Kidney (tissue), 14 donors: ENCODE results near the gene PLPP3. TPM values are rescaled to one million over a fixed set of nuclear protein-coding genes. Genes with fewer than 3 reads are reported as not detected.

Experiments
- DNase-seq, 5 donors: peaks; one replicate each; pipeline ENCODE4 v3.0.0-alpha.2; 2013 to 2020
- FAIRE-seq: peaks from 2 replicates; lab custom pipeline; 2012; peaks lifted over from hg19 to GRCh38; lab: Jason Lieb, UNC
- H3K27ac ChIP-seq, 2 donors: one replicate each; pipeline ENCODE4 v1.7.0; 2013; ENCODE audit warnings: low read depth in 2 of 2, low read length in 2 of 2, inconsistent platforms in 1 of 2
- H3K27me3 ChIP-seq: one replicate; pipeline ENCODE4 v1.7.1; 2013; ENCODE audit warnings: low read length, inconsistent platforms; ENCODE audit not compliant: control insufficient read depth, insufficient read depth
- H3K36me3 ChIP-seq, 3 donors: one replicate each; pipeline versions ENCODE4 v1.7.0 to v1.7.1; 2013; ENCODE audit warnings: low read length in 3 of 3, control low read depth in 1 of 3, inconsistent platforms in 1 of 3; ENCODE audit not compliant: insufficient read depth in 3 of 3, control insufficient read depth in 2 of 3
- H3K4me1 ChIP-seq, 3 donors: one replicate each; pipeline versions ENCODE4 v1.7.0 to v1.7.1; 2013; ENCODE audit warnings: low read length in 3 of 3, inconsistent platforms in 1 of 3, low read depth in 1 of 3; ENCODE audit not compliant: control insufficient read depth in 2 of 3, insufficient read depth in 2 of 3
- H3K4me3 ChIP-seq, 3 donors: one replicate each; pipeline versions ENCODE4 v1.7.0 to v1.8.1; 2013; ENCODE audit warnings: low read length in 3 of 3, control low read depth in 1 of 3, inconsistent platforms in 1 of 3
- H3K9ac ChIP-seq, 3 donors: one replicate each; pipeline versions ENCODE4 v1.7.0 to v1.7.1; 2013; ENCODE audit warnings: low read length in 3 of 3, control low read depth in 1 of 3, inconsistent platforms in 1 of 3
- H3K9me3 ChIP-seq, 3 donors: one replicate each; pipeline versions ENCODE4 v1.7.0 to v1.7.1; 2013; ENCODE audit warnings: low read length in 3 of 3, control low read depth in 1 of 3, inconsistent platforms in 1 of 3; ENCODE audit not compliant: control insufficient read depth in 2 of 3, insufficient read depth in 1 of 3
- CTCF ChIP-seq: IDR thresholded peaks from 3 replicates; pipeline ENCODE4 v1.5.1; 2012; ENCODE audit warnings: mild to moderate bottlenecking, moderate library complexity, borderline replicate concordance; ENCODE audit not compliant: insufficient read depth; ENCODE audit errors: extremely low read depth
- intact Hi-C: fragments of 100-400 bp; cut with DNase I; formaldehyde crosslinking; loops from one replicate; pipeline ENCODE4 v1.11.1; 2022
- polyA plus RNA-seq: library from polyadenylated mRNA; stranded (reverse); fragments of 350-450 nt; fragmentation: Illumina TruSeq; extraction: RNeasy Lipid Tissue Mini Kit (QIAGEN cat#74804); gene quantifications from one replicate; pipeline ENCODE4 v1.2.3, GENCODE V29; 2014; ENCODE audit warnings: low read depth, low replicate concordance; ENCODE audit not compliant: insufficient read depth
- total RNA-seq: library from RNA; stranded (reverse); fragmentation: NEBNext Ultra II Directional; extraction: Animal tissue kit (Norgen Biotek cat#: 25700); gene quantifications from one replicate; pipeline ENCODE4 v1.2.1, GENCODE V29; 2021
- donor health status: control.
- donor health status: control.
- donor health status: control.
- donor health status: control.
- donor health status: control.
- donor health status: DM: yes; HTN: yes; CAD: no.
- donor health status: Normal renal cell carcinoma (clear cell type).

The PLPP3 gene
- total and polyA plus RNA-seq, 2 donors from 2014 or later, result 100 to 107 TPM

GRCh38 chr1:56627019-56627635 is 47.8 kb upstream of the PLPP3 start:
- Histone ChIP-seq H3K9me3 (no peaks in the 10 kb centered on the region), H3K27me3 (no peaks in the 10 kb centered on the region), H3K4me3 (no peak overlapping the region), H3K27ac (no peak overlapping the region), H3K4me1 (no peaks in the 10 kb centered on the region), H3K9ac (no peak overlapping the region), H3K36me3 (no peaks in the 10 kb centered on the region)
- DNase-seq (no peak), FAIRE-seq (no peak)
- TF ChIP-seq CTCF, result no peak
- intact Hi-C loops, result no loop called here

GRCh38 chr1:56626546-56626945 is 47.2 kb upstream of the PLPP3 start:
- H3K4me3 ChIP-seq, result no peak overlapping the region
- intact Hi-C loops, result no loop called here
- H3K27me3 ChIP-seq, result no peaks in the 10 kb centered on the region
- H3K27ac ChIP-seq, result no peak overlapping the region
- no peak for FAIRE-seq
- H3K9ac ChIP-seq, result no peak overlapping the region
- DNase-seq, result no peak
- no peaks in the 10 kb centered on the region for H3K4me1 ChIP-seq
- no peaks in the 10 kb centered on the region for H3K9me3 ChIP-seq
- TF ChIP-seq CTCF, result no peak
- H3K36me3 ChIP-seq, result no peaks in the 10 kb centered on the region

GRCh38 chr1:56625819-56626440 is 46.6 kb upstream of the PLPP3 start:
- Histone ChIP-seq H3K4me1 (no peaks in the 10 kb centered on the region), H3K4me3 (no peak overlapping the region), H3K9me3 (no peaks in the 10 kb centered on the region), H3K27ac (no peak overlapping the region), H3K36me3 (no peaks in the 10 kb centered on the region), H3K9ac (no peak overlapping the region), H3K27me3 (no peaks in the 10 kb centered on the region)
- no peak for TF ChIP-seq CTCF
- no peak for FAIRE-seq
- intact Hi-C loops, result no loop called here
- DNase-seq, result no peak
